Measurements from ENCODE around the gene CCDC178.

Gene CCDC178

DNA sequence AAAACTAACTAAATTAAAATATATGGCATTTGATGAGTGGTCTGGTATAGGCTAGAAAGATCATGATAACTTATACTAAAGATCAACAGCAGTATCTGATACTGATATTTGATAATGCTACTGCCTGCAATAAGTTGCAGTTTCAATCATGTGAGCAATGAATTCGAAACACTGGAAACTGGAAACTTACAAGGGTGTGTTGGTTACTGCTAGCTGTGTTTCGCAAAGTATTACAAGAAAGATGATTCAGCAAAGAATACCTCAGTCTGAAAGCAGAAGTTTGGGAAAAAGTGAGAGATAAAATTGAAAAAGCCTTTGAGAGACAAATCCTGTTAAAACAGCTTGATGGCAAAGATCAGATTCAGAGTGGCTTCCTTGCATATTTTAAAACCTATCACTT lies 294.5 kb downstream of the CCDC178 start:
- in situ Hi-C loops (cut with MboI; ENCODE audit: low sequenced_read_pairs) = no loop called here

DNA sequence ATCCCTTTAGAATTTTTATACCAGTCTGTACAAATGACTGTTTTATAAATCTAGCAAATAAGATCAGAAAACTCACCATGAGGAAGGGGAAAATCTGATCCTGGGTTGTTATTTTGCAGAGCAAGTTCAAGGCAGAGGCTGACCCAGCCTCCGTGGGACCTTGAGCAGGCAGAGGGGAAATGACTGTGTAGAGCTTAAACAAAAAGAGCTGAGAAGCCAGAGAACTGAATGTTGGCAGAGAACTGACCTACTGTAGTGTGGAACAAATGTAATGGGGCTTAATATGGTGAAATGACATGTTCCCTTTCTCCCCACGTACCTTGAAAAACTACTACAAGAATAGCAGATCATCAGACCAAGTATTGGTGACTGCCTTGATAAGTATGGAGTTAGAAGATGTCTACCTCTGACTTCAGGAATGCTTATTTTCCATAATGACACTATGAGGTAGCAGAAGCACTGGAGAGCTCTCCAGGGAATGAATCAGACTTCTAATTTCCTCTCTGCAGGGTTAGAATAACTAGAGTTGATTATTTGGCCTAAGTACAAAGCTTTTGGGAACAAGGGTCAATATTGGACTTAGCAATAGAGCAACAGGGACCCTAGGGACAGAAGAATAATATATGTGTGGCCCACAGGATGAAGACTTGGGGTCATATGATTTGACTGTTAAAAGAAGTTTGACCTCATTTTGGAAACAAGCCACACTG lies 304.4 kb downstream of the CCDC178 start:
- in situ Hi-C loops (cut with MboI; ENCODE audit: low sequenced_read_pairs) = no loop called here

DNA sequence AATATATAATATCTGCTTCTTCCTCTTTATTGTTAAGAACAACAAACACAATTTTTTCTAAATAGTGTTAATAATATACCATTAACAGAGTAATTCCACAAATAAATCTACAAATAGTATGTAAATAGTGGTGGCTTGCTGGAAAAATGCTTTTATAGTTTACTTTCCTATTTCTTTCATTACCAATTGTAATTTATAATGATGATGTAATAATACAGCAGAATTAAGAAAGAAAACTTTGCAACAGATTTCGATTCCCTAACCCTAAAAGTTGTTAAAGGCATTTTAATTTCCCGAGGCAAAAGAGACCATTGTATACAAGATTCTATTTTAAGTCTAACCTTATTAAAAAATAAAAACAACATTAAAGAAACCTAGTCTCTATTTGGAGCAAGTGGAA lies 307.9 kb downstream of the CCDC178 start:
- in situ Hi-C loops (cut with MboI; ENCODE audit: low sequenced_read_pairs) = no loop called here

DNA sequence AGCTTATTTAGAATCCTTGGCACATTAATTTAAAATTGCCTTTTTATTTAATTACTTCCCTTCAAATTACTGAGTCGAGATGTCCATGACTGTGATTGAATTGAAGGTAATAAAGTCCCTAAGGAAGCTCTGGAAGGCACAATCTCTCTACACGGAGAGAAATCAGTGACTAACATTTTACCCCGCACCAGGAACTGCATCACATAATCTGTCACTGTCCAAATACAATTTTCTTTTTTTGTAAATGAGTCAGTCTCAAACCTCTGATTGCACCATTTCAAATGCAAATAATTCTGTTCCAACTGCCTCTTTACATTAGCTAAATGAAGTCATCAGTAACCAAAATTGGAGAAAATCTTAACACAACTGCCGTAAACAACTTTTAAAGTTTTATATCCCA lies 311.9 kb downstream of the CCDC178 start:
- in situ Hi-C loops (cut with MboI; ENCODE audit: low sequenced_read_pairs) = no loop called here

DNA sequence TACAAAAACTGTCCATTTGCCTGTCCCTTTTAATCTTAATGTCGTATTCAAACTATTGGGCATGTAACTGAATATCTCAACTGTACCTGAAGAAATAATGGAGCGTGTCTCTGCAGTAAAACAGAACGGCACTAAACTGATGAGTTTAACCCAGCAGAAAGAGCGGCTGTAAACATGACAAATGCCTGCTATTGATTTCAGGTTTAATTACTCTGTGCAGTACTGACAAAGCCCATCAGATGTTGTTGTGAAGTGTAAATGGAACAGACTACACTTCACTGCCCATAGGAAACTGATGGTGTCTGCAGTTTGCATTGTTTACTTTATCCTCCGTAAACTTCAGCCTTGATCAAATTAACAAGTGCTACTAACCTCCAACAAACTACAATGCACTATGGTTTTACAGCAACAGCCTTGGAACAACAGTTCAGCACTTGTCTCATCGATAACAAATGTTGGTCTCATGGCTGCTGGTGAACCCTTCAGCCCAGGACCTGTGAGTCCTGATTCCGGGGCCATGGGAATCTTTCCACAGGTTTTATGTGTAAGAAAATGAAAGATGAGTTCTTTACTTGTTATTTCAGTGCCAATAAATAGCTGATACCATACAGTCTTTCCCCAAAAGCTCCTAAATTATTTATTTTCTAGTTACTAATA lies 316.5 kb downstream of the CCDC178 start:
- in situ Hi-C loops (cut with MboI; ENCODE audit: low sequenced_read_pairs) = no loop called here

DNA sequence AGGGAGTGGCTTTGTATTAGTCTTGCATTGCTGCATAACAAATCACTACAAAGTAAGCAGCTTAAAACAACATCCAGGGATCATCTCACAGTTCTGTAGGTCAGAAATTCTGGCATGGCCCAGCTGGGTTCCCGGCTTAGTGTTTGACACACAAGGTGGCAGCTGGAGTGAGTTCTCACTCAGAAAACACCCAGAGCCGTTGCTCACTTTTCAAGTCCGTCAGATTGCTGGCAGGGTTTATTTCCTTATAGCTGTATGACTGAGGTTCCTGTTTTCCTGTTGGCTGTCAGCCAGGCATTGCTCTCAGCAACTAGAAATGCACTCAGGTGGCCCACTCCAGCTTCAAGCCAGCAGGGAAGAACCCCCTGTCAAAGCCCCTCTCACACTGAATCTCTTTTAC lies 324.1 kb downstream of the CCDC178 start:
- in situ Hi-C loops (cut with MboI; ENCODE audit: low sequenced_read_pairs) = no loop called here

DNA sequence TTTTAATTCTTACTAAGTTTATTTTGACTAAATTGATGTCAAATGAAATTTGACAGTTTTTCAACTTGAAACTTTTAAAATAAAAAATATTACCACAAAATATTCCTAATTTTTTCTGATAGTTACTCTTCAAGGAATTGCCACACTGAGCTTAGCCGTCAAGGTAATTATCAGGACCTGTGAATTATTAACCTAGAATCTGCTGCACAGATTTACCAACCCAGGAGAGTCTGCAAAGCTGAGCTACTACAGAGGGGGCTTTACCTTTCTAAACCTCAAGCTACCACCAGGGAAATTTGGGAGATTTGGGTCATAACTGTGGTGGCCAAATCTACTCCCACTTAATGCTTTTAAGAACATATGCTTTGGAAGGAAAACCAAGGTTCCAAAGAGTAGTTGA lies 324.6 kb downstream of the CCDC178 start:
- in situ Hi-C loops (cut with MboI; ENCODE audit: low sequenced_read_pairs) = no loop called here

DNA sequence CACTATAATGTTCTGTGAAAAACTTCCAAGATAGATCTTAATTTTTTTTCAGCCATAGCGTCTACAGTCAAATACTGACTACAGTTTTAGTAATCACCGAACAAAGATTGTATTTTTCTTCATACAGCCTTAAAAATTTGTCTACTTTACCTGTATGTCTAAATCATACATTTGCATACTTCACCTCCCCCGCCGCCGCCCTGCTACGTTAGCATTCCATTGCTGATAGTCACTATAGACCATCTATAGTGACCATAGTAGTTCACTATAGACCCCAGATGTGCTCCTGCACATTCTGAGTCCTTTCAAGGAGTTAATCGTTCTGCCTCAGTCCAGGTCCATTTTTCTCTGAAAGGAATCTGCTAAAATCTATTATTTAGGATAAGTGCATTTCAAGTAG lies 325.0 kb downstream of the CCDC178 start:
- in situ Hi-C loops (cut with MboI; ENCODE audit: low sequenced_read_pairs) = no loop called here

DNA sequence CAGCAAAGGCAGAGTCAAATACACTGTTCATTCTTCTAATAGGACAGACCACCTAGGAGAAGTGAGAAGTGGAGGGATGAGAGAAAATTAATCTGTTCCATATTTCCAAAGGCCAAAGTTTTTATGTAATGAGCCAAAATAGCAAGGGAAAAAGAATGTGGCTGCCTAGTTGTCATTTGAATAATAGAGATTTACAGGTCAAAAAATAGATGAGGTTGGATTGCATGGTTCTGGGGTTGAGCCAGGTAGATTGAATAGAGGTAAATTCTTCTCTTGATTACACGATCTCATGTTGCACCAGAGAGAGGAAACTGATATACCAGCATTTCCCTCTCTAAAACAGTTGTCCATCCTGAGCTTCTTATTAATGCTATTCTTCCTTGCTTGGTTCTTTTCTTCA lies 325.8 kb downstream of the CCDC178 start:
- in situ Hi-C loops (cut with MboI; ENCODE audit: low sequenced_read_pairs) = no loop called here

DNA sequence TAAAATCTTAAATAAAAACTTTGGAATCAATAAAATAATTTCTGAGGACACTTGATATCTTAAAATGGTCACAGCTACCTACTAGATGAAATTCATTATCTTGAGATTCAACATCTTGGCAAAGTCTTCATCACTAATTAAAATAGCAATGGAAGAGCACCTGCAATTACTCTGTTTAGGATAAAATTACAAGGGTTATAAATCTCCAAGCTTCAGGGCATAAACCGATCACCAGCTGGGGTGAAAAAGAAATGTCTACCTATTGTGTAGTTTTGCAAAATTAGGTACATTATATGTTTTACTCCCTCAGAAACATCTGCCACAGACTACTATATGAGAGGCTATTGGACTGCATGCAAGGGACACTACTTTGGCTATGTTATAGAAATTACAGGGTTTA lies 327.1 kb downstream of the CCDC178 start:
- in situ Hi-C loops (cut with MboI; ENCODE audit: low sequenced_read_pairs) = no loop called here

DNA sequence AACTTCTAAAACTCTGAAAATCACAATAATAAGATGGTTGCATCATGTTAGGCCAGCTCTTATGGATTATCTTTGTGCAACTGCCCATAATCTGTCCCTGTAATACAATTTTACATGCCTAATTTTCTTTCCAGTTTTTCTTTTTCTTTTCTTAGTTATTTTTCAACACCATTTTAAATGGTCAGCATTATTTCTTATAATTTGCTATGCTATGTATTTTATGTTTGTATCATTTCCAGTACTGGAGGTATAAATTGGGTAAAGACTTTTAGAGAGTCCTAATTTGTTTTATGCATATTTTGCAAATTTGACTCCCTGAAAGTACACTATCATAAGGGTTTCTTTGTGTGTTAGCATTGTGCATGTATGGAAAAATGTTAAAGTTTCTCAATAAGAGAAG lies 333.0 kb downstream of the CCDC178 start:
- in situ Hi-C loops (cut with MboI; ENCODE audit: low sequenced_read_pairs) = no loop called here

DNA sequence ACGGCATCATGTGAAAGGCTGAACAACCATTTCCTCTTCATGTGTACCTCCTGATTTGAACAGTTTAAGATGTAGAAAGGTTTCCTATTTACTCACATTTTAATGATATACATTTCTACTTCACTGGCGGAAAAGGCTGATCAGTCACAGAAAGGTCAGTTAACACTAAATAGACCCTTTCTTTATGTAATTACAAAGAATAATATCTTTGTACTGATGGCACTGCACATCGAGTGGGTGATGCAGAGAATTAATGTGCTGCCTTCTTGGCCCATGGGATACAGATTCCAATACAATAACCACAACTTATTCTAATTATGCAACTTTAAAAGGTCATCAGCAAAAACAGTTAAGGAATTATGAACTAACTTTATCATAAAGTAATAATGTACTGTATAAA lies 339.2 kb downstream of the CCDC178 start:
- in situ Hi-C loops (cut with MboI; ENCODE audit: low sequenced_read_pairs) = no loop called here

DNA sequence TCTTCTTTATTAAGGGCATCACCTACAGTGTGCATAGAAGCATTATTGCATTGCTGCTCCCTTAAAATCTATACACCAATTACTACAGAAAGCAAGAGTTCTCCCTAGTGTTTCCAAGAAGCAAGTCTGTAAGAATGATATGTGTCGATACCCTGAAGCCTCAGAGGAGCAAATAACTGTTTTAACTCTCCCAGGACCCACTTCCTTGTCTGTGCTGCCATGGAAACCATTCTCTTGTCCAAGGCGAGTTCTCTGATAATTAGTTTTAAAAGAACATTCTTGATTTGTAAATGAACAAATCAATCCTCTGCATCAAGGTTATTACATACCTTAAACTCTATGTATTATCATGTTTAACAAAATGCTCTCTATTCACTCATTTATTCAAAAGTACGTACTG lies 340.9 kb downstream of the CCDC178 start:
- in situ Hi-C loops (cut with MboI; ENCODE audit: low sequenced_read_pairs) = no loop called here

DNA sequence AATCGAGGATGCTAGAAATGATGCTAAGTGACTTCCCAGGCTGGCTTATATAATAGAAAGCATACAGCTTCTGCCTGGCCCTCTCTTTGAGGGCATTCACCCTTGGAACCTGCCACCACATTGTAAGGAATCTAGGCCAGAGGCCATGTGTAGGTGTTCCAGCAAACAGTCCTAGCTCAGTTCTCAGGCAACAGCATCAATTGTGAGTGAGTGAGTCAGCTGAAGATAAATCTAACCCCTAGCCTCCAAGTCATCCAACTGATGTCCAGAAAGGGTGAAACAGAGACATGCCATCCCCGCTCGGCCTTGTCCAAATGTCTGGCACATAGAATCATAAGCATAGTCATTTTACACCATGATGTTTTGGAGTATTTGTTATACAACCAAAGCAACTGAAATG lies 343.4 kb downstream of the CCDC178 start:
- in situ Hi-C loops (cut with MboI; ENCODE audit: low sequenced_read_pairs) = no loop called here

DNA sequence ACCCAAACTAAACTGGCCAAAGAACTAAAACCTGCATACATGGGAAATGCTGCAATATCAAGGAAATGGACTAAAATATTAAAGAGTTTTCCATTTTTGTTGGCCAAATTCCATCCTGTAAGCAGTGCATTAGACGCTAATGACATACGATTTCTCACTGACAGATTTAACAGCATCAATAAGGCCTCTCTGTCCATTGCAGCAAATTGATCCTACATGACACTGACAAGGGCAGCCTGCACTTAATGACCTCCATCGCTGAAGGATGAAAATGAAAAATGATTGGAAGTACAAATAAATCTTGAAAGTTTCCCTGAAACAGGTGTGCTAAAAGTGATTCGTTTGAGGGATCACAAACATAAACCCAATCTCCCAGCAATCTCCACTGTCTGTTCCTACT lies 350.1 kb downstream of the CCDC178 start:
- in situ Hi-C loops (cut with MboI; ENCODE audit: low sequenced_read_pairs) = no loop called here

DNA sequence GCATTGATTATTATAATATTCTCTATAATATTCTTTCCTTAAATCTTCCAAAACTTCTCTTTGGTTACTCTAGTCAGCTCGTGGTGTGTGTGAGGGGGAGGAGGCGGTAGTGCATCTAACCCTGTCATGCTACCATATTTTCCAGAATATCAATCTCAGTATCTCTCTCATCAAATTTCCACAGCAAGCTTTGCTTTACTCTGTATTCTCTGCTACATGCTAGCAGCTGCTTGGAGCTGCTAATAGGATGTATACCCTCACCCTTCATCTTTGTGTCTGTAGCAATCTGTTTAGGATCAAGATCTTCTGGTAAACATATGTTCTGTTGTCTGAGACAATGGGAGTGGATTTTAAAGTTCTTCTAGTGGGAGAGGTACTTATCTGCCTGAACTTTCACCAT lies 363.9 kb downstream of the CCDC178 start:
- in situ Hi-C loops (cut with MboI; ENCODE audit: low sequenced_read_pairs) = no loop called here

DNA sequence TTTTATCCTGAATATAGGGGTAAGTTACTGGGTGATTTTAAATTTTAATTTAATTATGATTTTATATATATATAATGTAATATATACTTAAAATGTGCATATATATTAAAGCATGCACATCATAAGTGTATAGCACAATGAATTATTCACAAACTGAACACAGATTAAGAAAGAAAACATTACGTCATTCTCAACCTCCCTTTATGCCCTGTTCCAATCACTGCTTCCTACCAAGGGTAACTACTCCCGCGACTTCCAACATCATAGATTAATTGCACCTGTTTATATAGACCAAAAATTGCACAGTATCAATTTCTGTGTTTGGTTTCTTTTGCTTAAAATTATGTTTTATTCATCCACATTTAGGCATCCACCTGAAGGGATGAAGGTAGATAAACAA lies 366.4 kb downstream of the CCDC178 start:
- in situ Hi-C loops (cut with MboI; ENCODE audit: low sequenced_read_pairs) = no loop called here

DNA sequence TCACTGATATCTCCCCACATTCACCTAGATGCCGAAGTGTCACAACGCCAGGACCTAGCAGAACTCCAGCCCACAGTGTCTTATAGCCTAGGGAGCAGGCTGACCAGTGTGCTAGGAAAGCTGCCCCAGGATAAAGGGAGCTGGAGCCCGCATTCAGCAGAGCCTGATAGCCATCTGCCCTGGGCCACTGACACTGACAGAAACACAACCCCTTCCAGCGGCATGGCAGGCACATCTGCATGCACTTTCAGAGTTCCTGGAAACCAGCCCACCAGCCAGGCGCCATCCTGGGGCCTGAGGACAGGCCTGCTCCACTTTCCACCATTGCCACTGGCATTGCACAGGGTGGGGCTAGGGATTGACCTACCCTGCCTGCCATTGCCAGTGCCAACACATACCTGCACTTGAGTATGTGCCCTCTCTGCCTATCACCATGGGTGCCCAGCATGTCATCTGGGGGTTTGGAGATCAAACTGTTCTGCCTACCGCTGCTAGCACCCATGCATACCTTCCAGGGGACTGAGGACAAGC lies 377.6 kb downstream of the CCDC178 start:
- in situ Hi-C loops (cut with MboI; ENCODE audit: low sequenced_read_pairs) = no loop called here

DNA sequence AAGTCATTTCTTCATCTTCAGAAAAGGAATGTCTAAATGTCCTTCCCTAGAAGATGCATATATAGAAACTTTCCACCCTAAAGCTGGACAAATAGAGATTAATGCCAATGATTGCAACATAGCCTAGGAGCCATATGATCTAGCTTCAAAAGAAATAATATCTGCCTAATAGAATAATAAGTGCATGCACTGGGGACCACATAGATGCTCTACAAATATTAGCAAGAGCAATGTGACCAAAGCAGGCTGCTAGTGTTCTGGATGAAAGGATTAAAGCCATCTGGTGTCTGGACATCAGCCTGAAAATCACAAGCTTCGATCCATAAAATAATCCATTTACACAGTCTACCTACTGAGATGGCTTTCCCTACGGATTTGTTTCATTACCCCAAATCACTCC lies 387.6 kb downstream of the CCDC178 start:
- in situ Hi-C loops (cut with MboI; ENCODE audit: low sequenced_read_pairs) = no loop called here

DNA sequence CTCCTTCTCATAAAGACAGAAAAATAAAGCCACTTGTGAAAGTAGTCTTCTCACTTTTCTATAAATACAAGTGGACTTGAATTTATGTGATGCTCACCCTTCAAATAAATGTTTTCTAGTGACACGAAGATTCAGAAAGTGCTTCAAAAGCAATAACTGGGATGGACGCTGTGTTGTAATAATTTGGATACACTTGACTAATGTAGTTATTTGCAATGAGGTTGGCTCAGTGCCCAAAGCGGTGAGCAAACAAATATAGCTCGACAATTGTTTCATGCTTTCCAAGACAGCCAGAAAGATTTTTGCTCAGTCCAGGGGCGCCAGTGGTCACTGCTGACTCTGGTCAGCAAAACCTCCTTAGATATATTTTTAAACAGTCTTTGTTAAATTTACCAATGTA lies 389.1 kb downstream of the CCDC178 start:
- in situ Hi-C loops (cut with MboI; ENCODE audit: low sequenced_read_pairs) = no loop called here

DNA sequence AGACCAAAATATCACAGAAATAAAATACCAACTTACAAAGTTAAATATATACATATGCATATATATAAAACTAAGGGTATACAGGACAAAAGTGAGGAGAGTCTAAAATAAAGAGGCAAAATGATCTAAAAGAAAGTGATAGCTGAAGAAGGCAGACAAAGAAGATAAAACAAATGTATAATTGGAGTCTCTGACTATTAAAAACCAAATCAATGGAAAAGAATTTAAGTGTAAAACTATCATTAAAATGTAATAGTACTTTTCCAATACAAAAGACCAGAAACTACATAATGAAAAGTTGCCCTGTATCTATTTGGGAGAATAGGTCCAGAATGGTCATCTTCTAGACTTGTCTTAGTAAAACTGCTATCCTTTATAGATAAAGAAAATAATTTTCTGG lies 400.3 kb downstream of the CCDC178 start:
- in situ Hi-C loops (cut with MboI; ENCODE audit: low sequenced_read_pairs) = no loop called here

DNA sequence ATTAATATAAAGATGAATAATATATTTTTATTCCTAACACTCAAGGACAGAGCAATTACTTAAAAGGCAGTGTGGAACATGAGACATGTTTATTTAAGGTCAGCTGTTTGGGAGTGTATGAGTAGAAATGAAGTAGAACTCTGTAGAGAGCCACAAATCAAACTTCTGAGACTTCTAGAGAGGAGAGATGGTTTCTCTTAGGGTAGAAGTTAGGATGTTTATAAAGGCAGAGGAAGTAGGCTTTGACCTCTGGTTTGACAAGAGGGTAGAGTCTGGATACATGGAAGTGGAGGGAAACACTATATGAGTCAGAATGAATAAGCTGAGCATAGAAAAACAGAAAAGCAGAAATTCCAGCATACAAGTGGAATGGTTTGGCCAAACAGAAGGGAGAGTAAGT lies 405.6 kb downstream of the CCDC178 start:
- in situ Hi-C loops (cut with MboI; ENCODE audit: low sequenced_read_pairs) = no loop called here

DNA sequence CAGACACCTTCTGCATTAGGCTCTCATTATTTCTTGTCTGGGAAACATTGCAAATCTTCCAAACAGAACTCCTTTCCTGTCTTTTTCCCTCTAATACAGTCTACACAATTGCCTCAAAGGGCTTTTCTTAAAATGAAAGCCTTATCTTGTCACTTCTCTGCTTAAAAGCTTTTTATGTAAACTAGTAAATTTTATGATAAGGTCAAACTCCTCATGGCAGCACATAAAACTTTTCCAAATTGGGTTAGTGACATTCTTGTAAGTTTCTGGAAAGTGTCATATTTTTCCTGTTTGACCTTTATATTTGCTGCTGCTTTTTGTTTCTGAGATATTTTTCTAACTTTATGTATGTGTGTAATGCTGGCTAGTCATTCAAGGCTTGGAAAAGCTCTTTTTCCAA lies 406.3 kb downstream of the CCDC178 start:
- in situ Hi-C loops (cut with MboI; ENCODE audit: low sequenced_read_pairs) = no loop called here

All from HL-60/S4 treated with phorbol 12-myristate 13-acetate at 8.2 ng/mL for 4 days and 3 days (cell line).